GM18502 (cell line): Measurements from ENCODE around the gene LMX1B.
"Not testable (repeated sequence)": the region's sequence is repeated elsewhere in the genome, so short reads cannot be mapped to it uniquely, and the experiment has no call there.

Experiments used
- ATAC-seq: cut with Tn5 transposase; IDR thresholded peaks from one replicate; pipeline ENCODE4 v1.9.1; 2021; ENCODE audit warnings: mild to moderate bottlenecking; ENCODE audit not compliant: unreplicated experiment, poor library complexity

LMX1B gene

GRCh38 chr9:126613651-126614050 is at the start of gene LMX1B:
TSS of gene LMX1B (plus strand) at chr9:126613928. CDS start at chr9:126614450, 522 bp downstream.
- ATAC-seq = no peak

GRCh38 chr9:126564128-126564527 is 49.6 kb upstream of the LMX1B start:
- ATAC-seq = no peak

GRCh38 chr9:126564716-126565115 is 49.0 kb upstream of the LMX1B start:
- ATAC-seq = no peak

- no peak for ATAC-seq
These were observed 48.2 kb upstream of the LMX1B start for GRCh38 chr9:126565336-126566128.

GRCh38 chr9:126569036-126569435 is 44.7 kb upstream of the LMX1B start:
- ATAC-seq = no peak

GRCh38 chr9:126578029-126578428 is 35.7 kb upstream of the LMX1B start:
- no peak for ATAC-seq

GRCh38 chr9:126580319-126580718 is 33.4 kb upstream of the LMX1B start:
- ATAC-seq = not testable (repeated sequence)

GRCh38 chr9:126581893-126582292 is 31.8 kb upstream of the LMX1B start:
- ATAC-seq = no peak

GRCh38 chr9:126582427-126582826 is 31.3 kb upstream of the LMX1B start:
- no peak for ATAC-seq

GRCh38 chr9:126583144-126583760 is 30.5 kb upstream of the LMX1B start:
- ATAC-seq = no peak

- ATAC-seq = no peak
These were observed 29.1 kb upstream of the LMX1B start for GRCh38 chr9:126584611-126585010.

GRCh38 chr9:126586236-126586635 is 27.5 kb upstream of the LMX1B start:
- no peak for ATAC-seq

GRCh38 chr9:126587187-126588185 is 26.2 kb upstream of the LMX1B start:
- ATAC-seq = no peak

GRCh38 chr9:126588491-126589168 is 25.1 kb upstream of the LMX1B start:
- ATAC-seq = no peak

GRCh38 chr9:126589349-126589748 is 24.4 kb upstream of the LMX1B start:
- ATAC-seq = no peak

- no peak for ATAC-seq
These were observed 22.6 kb upstream of the LMX1B start for GRCh38 chr9:126591083-126591482.

- no peak for ATAC-seq
These were observed 21.8 kb upstream of the LMX1B start for GRCh38 chr9:126591922-126592321.

- no peak for ATAC-seq
These were observed 21.3 kb upstream of the LMX1B start for GRCh38 chr9:126592461-126592860.

- ATAC-seq = no peak
These were observed 17.7 kb upstream of the LMX1B start for GRCh38 chr9:126595982-126596381.

GRCh38 chr9:126599047-126599650 is 14.6 kb upstream of the LMX1B start:
- no peak for ATAC-seq
